ENCODE results near the gene COLGALT1. TPM values are rescaled to one million over a fixed set of nuclear protein-coding genes. Genes with fewer than 3 reads are reported as not detected.

Gene COLGALT1
- total and polyA plus RNA-seq, 2 of the 8 experiments (the other 6 are each of a cell fraction or from before 2014, with no cell fraction given) = 44.7 to 58.1 TPM

DNA sequence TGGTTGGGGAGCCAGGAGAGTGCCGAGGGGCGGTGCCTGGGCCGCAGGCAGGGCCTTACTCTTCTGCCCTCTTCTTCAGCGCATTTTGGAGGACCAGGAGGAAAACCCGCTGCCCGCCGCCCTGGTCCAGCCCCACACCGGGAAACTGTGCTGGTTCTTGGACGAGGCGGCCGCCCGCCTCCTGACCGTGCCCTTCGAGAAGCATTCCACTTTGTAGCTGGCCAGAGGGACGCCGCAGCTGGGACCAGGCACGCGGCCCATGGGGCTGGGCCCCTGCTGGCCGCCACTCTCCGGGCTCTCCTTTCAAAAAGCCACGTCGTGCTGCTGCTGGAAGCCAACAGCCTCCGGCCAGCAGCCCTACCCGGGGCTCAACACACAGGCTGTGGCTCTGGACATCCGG is 34.6 kb upstream of the COLGALT1 start:
- no peak overlapping the region for H3K4ac ChIP-seq (replicated peaks; ENCODE audit: insufficient read length, low read depth, low read length)
- ChIA-PET POLR2A (ENCODE audit: partially characterized antibody) (interaction anchor here (0.9 to 1.6 kb wide), 2 partner anchors 9 to 10 kb away, joined by 3 to 6 read pairs; partner anchors contain the start of gene PGLS), CTCF (ENCODE audit: partially characterized antibody) (interaction anchor here (0.6 to 1.6 kb wide), 3 partner anchors 8 to 212 kb away, joined by 4 to 13 read pairs (median 4); no protein-coding TSS in a partner anchor)
- H3K4me3 ChIP-seq (ENCODE audit: extremely low read depth in 1 of 4, insufficient read depth in 2 of 4, low read depth in 3 of 4, low read length in 4 of 4) = no peak overlapping the region
- no peak overlapping the region for H3K4me2 ChIP-seq (ENCODE audit: insufficient read depth in 1 of 2, low read depth in 2 of 2, low read length in 2 of 2)
- no peak for DNase-seq (ENCODE audit: low read depth in 1 of 2, low spot score in 2 of 2)
- no peak overlapping the region for H2BK20ac ChIP-seq (ENCODE audit: low read length)
- H3K9me3 ChIP-seq (ENCODE audit: insufficient read depth in 2 of 2, low read depth in 1 of 2, low read length in 1 of 2) = peaks cover 8% of the 10 kb centered on the region in 2 experiments
- no peaks in the 10 kb centered on the region for H3K79me1 ChIP-seq (ENCODE audit: low read depth, low read length)
- H4K8ac ChIP-seq (ENCODE audit: extremely low read depth, insufficient read depth, low read length) = no peak overlapping the region
- no peaks in the 10 kb centered on the region; a peak in 1 of 7 replicates for H3K4me1 ChIP-seq (replicated peaks in 1 of 4; ENCODE audit: control insufficient read depth in 3 of 4, insufficient read depth in 4 of 4, low read length in 3 of 4)
- no peaks in the 10 kb centered on the region for H3K23me2 ChIP-seq (ENCODE audit: low read depth, low read length)
- no peak overlapping the region for H2AFZ ChIP-seq (ENCODE audit: low read length)
- H4K91ac ChIP-seq (replicated peaks; ENCODE audit: insufficient read length, low read length) = no peak overlapping the region
- H4K5ac ChIP-seq (ENCODE audit: insufficient read length, low read depth, low read length) = no peak overlapping the region
- H3K18ac ChIP-seq (ENCODE audit: extremely low read depth, low read length) = no peak overlapping the region
- H3K23ac ChIP-seq (ENCODE audit: insufficient read length) = no peak overlapping the region
- FAIRE-seq = no peak
- H3K9ac ChIP-seq (replicated peaks in 1 of 4; ENCODE audit: extremely low read depth in 1 of 4, low read depth in 3 of 4, low read length in 3 of 4) = no peak overlapping the region
- no peaks in the 10 kb centered on the region for H4K20me1 ChIP-seq (replicated peaks in 1 of 2; ENCODE audit: control insufficient read depth in 1 of 2, insufficient read depth in 2 of 2, low read length in 2 of 2)
- H2AK5ac ChIP-seq (ENCODE audit: low read depth, low read length) = no peak overlapping the region
- H3K56ac ChIP-seq (replicated peaks; ENCODE audit: insufficient read length, low read depth, low read length) = no peak overlapping the region
- H3K27me3 ChIP-seq (replicated peaks in 1 of 4; ENCODE audit: control insufficient read depth in 3 of 4, extremely low read depth in 1 of 4, insufficient read depth in 3 of 4, low read length in 3 of 4) = no peaks in the 10 kb centered on the region
- no peak overlapping the region for H2BK12ac ChIP-seq (ENCODE audit: low read depth, low read length)
- H3K27ac ChIP-seq (ENCODE audit: low read depth, low read length) = no peak overlapping the region
- no peak overlapping the region for H2BK5ac ChIP-seq (ENCODE audit: low read depth, low read length)
- no peak overlapping the region for H2BK15ac ChIP-seq (ENCODE audit: low read length)
- peaks cover 6 to 18% (median 9%) of the 10 kb centered on the region in 4 experiments; a peak in 5 of 8 replicates for H3K36me3 ChIP-seq (ENCODE audit: control insufficient read depth in 2 of 4, insufficient read depth in 4 of 4, low read length in 3 of 4)
- no peak overlapping the region for H3K14ac ChIP-seq (ENCODE audit: insufficient read length)
- H3K79me2 ChIP-seq (ENCODE audit: control insufficient read depth in 1 of 2, insufficient read depth in 2 of 2, low read length in 2 of 2) = no peaks in the 10 kb centered on the region
- no peak overlapping the region for H2BK120ac ChIP-seq (replicated peaks; ENCODE audit: low read depth, low read length)
- WGBS, 2 experiments (ENCODE audit: extremely low coverage in 1 of 2, insufficient coverage in 1 of 2, insufficient read length in 1 of 2, insufficient replicate concordance in 2 of 2, low coverage in 1 of 2, low lambda C conversion rate in 2 of 2, missing lambda C conversion rate in 1 of 2) = 93% methylated on average over 14 of the region's 25 CpGs; no CpG with 5 or more reads in 1 of the 2 experiments
- TF ChIP-seq CTCF (IDR thresholded peaks at IDR 0.05; ENCODE audit: control extremely low read depth in 1 of 3, insufficient read depth in 1 of 3, low read depth in 1 of 3, low read length in 3 of 3) (no peak), TBP (IDR thresholded peaks at IDR 0.05; ENCODE audit: low read depth, low read length) (no peak), BACH1 (IDR thresholded peaks at IDR 0.05; ENCODE audit: low read length) (no peak), POU5F1 (IDR thresholded peaks at IDR 0.05; ENCODE audit: low read depth, low read length) (no peak)
